Endothelial cell of umbilical vein (primary cell): Measurements from ENCODE around the gene KSR1. TPM values are rescaled to one million over a fixed set of nuclear protein-coding genes. Genes with fewer than 3 reads are reported as not detected.

Experiments
- BruUV-seq: library from RNA; stranded (reverse); fragments of 400-500 nt; replicated peaks from 2 replicates; lab custom pipeline; 2021; lab: Mats Ljungman, UMichigan
- CTCF ChIA-PET: fragments of 300-600, 350-600 bp; sonication (Branson Sonifier 250); formaldehyde crosslinking; loops from one replicate; lab custom pipeline; 2021; ENCODE audit warnings: antibody characterized with exemption, inconsistent platforms; lab: Charles Lee
- POLR2A ChIA-PET: fragments of 300-600, 350-600 bp; sonication (Branson Sonifier 250); formaldehyde crosslinking; loops from one replicate; lab custom pipeline; 2021; ENCODE audit warnings: antibody characterized with exemption, inconsistent platforms; lab: Charles Lee
- DNase-seq: peaks from one replicate; pipeline ENCODE4 v3.0.0-alpha.2; 2011; ENCODE audit warnings: low read depth, low spot score
- FAIRE-seq: peaks from 2 replicates; lab custom pipeline; 2011; peaks lifted over from hg19 to GRCh38; lab: Jason Lieb, UNC
- H2AFZ ChIP-seq: 2 replicates; pipeline ENCODE4 v1.6.0; 2012; ENCODE audit warnings: low read depth, low read length, control low read depth, inconsistent platforms
- H3K27ac ChIP-seq: 2 replicates; pipeline ENCODE4 v1.5.1; 2011; ENCODE audit warnings: low read depth, mild to moderate bottlenecking, control low read depth, low read length, moderate library complexity; ENCODE audit not compliant: insufficient read depth
- H3K27me3 ChIP-seq, 2 experiments: 2 replicates each; pipeline versions ENCODE4 v1.6.0 to v1.6.1; 2011; ENCODE audit warnings: low read length in 2 of 2, mixed read lengths in 1 of 2; ENCODE audit not compliant: control insufficient read depth in 2 of 2, insufficient read depth in 2 of 2
- H3K36me3 ChIP-seq, 2 experiments: 2 replicates in 1 of 2; 3 replicates in 1 of 2; pipeline ENCODE4 v1.5.1; 2011; ENCODE audit warnings: low read length in 2 of 2, mild to moderate bottlenecking in 1 of 2, moderate library complexity in 1 of 2; ENCODE audit not compliant: control insufficient read depth in 2 of 2, insufficient read depth in 2 of 2; ENCODE audit errors: extremely low read depth in 1 of 2
- H3K4me1 ChIP-seq: 3 replicates; pipeline ENCODE4 v1.5.1; 2011; ENCODE audit warnings: mild to moderate bottlenecking, low read length; ENCODE audit not compliant: control insufficient read depth, insufficient read depth; ENCODE audit errors: extremely low read depth
- H3K4me2 ChIP-seq: 2 replicates; pipeline ENCODE4 v1.6.1; 2011; ENCODE audit warnings: low read length, control low read depth, mixed read lengths; ENCODE audit not compliant: insufficient read depth
- H3K4me3 ChIP-seq, 3 experiments: fragments of 200-600 bp in 1 of 3; sonication (generic), shearing (Covaris generic) in 1 of 3; replicated peaks in 1 of 3; 2 replicates each; pipeline ENCODE4 v1.5.1; 2011 to 2016; ENCODE audit warnings: control low read depth in 3 of 3, low read length in 3 of 3, mild to moderate bottlenecking in 2 of 3, inconsistent platforms in 1 of 3, low read depth in 1 of 3, moderate library complexity in 1 of 3; ENCODE audit not compliant: insufficient read depth in 1 of 3
- H3K79me2 ChIP-seq: 2 replicates; pipeline ENCODE4 v1.6.0; 2012; ENCODE audit warnings: low read length, inconsistent platforms; ENCODE audit not compliant: control insufficient read depth, insufficient read depth
- H3K9ac ChIP-seq: replicated peaks from 2 replicates; pipeline ENCODE3; 2011; ENCODE audit warnings: low read length, control low read depth; ENCODE audit not compliant: insufficient read depth; ENCODE audit errors: extremely low read depth
- H3K9me1 ChIP-seq: replicated peaks from 3 replicates; pipeline ENCODE4 v1.6.0; 2011; ENCODE audit warnings: mild to moderate bottlenecking, low read length; ENCODE audit not compliant: control insufficient read depth, insufficient read depth; ENCODE audit errors: extremely low read depth
- H3K9me3 ChIP-seq: replicated peaks from 2 replicates; pipeline ENCODE4 v1.5.1; 2012; ENCODE audit warnings: low read length, inconsistent platforms; ENCODE audit not compliant: control insufficient read depth, insufficient read depth
- H4K20me1 ChIP-seq: replicated peaks from 2 replicates; pipeline ENCODE3; 2011; ENCODE audit warnings: mild to moderate bottlenecking, low read length; ENCODE audit not compliant: control insufficient read depth, insufficient read depth; ENCODE audit errors: extremely low read depth
- CTCF ChIP-seq, 2 donors: IDR thresholded peaks; 1 replicate in 1 of 2; 2 replicates in 1 of 2; pipeline ENCODE4 v1.5.1; 2011; ENCODE audit warnings: low read length in 2 of 2, mild to moderate bottlenecking in 2 of 2, moderate library complexity in 2 of 2, control low read depth in 1 of 2, inconsistent platforms in 1 of 2, low read depth in 1 of 2; ENCODE audit not compliant: insufficient read depth in 1 of 2; ENCODE audit errors: extremely low read depth in 1 of 2
- FOS ChIP-seq: IDR thresholded peaks from 2 replicates; pipeline ENCODE4 v1.6.1; 2011; ENCODE audit warnings: mild to moderate bottlenecking, low read length, moderate library complexity, borderline replicate concordance; ENCODE audit not compliant: insufficient read depth
- GATA2 ChIP-seq: IDR thresholded peaks from 2 replicates; pipeline ENCODE4 v1.7.0; 2011; ENCODE audit warnings: low read depth, mild to moderate bottlenecking, moderate library complexity, mixed read lengths, low read length; ENCODE audit not compliant: insufficient read length, insufficient read depth
- JUN ChIP-seq: IDR thresholded peaks from 2 replicates; pipeline ENCODE4 v1.6.1; 2011; ENCODE audit warnings: borderline replicate concordance, low read depth; ENCODE audit not compliant: insufficient read length, insufficient read depth
- dilution Hi-C: fragments of 300-500 bp; cut with MboI; formaldehyde crosslinking; loops from one replicate; pipeline ENCODE4 v1.15.0; 2019; ENCODE audit warnings: low sequenced_read_pairs; ENCODE audit not compliant: extremely low pct_ligation_motif_present
- intact Hi-C: fragments of 100-400 bp; cut with micrococcal nuclease; formaldehyde crosslinking; loops from one replicate; pipeline ENCODE4 v1.10.0; 2022
- polyA plus RNA-seq, 4 experiments: library from polyadenylated mRNA; depleted of rRNA in 3 of 4; stranded (reverse) in 3 of 4; unstranded in 1 of 4; fragments of >200 nt; gene quantifications; 2 replicates each; pipeline versions ENCODE4 v1.2.1 to v1.2.3, GENCODE V29; 2011 to 2012; ENCODE audit warnings: missing spikeins in 1 of 4
- total RNA-seq: library from RNA; stranded (reverse); gene quantifications from 2 replicates; pipeline ENCODE4 v1.2.3, GENCODE V29; 2021

KSR1 gene
- total and polyA plus RNA-seq, 2 donors (not counting 3 experiments of a cell fraction or from before 2014, with no cell fraction given): 35.4 to 80.2 TPM

DNA sequence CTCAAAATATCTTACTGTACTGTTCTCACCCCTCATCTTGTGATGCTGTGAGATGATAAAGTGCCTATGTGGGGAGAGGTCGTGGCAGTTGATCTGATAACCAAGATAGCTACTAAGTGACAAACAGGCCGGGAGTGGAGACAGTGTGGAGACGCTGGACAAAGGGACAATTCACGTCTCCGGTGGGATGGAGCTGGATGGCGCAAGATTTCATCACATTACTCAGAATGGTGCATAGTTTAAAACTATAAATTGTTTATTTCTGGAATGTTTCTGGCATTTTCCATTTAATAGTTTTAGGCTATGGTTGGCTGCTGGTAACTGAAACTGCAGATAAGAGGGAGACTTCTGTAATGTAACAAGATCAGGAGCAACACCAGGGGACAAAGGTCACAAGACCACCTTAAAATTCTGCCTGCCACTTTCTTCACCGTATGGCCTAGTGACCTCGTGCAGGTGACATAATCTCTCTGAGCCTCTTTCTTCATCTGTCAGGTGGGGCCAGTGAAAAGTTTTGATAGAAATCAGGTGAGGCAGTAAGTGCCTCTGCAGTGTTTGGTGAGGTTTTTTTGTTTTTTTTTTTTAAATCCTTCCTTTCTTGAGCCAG, 120.3 kb downstream of the KSR1 start:
- H3K4me1 ChIP-seq: peaks cover 17% of the 10 kb centered on the region

DNA sequence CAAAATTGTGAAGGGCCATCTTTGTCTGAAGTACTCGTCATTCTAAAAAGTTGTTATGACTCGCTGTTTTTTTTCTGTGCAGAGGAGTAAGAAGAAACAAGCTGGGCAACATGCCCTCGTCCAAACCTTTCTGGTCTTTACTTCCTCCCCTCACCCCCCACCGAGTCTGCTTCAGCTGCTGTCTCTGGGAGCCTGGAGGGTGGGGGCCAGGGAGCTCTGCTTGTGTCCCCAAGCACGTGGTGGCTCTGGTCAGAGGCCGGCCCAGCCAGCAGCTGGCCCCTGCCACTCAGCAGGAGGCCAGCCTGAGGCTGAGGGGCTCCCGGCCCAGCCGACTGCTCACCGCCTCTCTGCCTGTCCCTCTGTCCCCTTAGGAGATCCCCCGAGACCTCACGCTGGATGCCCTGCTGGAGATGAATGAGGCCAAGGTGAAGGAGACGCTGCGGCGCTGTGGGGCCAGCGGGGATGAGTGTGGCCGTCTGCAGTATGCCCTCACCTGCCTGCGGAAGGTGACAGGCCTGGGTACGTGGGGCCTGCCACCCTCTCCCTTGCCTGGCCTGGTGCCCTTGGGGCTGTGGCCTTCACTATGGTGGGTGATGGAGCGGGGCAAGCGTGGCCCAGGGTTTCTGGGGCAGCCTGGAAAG, 121.0 kb downstream of the KSR1 start:
- Histone ChIP-seq H4K20me1 (no peaks in the 10 kb centered on the region), H2AFZ (no peak overlapping the region), H3K79me2 (peaks cover 37% of the 10 kb centered on the region), H3K4me1 (peaks cover 17% of the 10 kb centered on the region), H3K27me3 (no peaks in the 10 kb centered on the region), H3K4me2 (no peak overlapping the region), H3K9me3 (no peaks in the 10 kb centered on the region), H3K4me3 (no peak overlapping the region), H3K9me1 (no peaks in the 10 kb centered on the region), H3K27ac (peak overlapping the region; percentile 18), H3K36me3 (no peaks in the 10 kb centered on the region), H3K9ac (no peak overlapping the region)
- ChIA-PET POLR2A (interaction anchor here (1.3 kb wide), 1 partner anchor 17 kb away, joined by 4 read pairs; no protein-coding TSS in a partner anchor), CTCF (interaction anchor here (0.8 to 3.4 kb wide), 5 partner anchors 11 to 122 kb away, joined by 3 to 18 read pairs (median 8); partner anchors contain the start of gene KSR1)
- dilution Hi-C loops: no loop called here
- intact Hi-C loops: no loop called here
- DNase-seq (peak; percentile 35), FAIRE-seq (peak; percentile 24)
- BruUV-seq: no TSS peak
- TF ChIP-seq GATA2 (no peak), CTCF (IDR thresholded peaks at IDR 0.05; ENCODE audit: extremely low read depth in 1 of 2, insufficient read depth in 1 of 2, low read depth in 1 of 2, low read length in 2 of 2) (no peak), FOS (peak; percentile 26)

More for the DNA sequence above, 120.3 kb downstream of the KSR1 start:
- BruUV-seq: no TSS peak
- DNase-seq (no peak), FAIRE-seq (no peak)
- intact Hi-C loops: no loop called here
- Histone ChIP-seq H3K79me2 (peaks cover 39% of the 10 kb centered on the region), H3K4me3 (no peak overlapping the region), H3K9ac (peak overlapping the region; percentile 2), H4K20me1 (no peaks in the 10 kb centered on the region), H3K9me1 (no peaks in the 10 kb centered on the region), H3K9me3 (no peaks in the 10 kb centered on the region), H2AFZ (no peak overlapping the region), H3K36me3 (no peaks in the 10 kb centered on the region), H3K27ac (peak overlapping the region; percentile 18), H3K4me2 (no peak overlapping the region), H3K27me3 (no peaks in the 10 kb centered on the region)
- ChIA-PET CTCF (interaction anchor here (0.8 to 3.4 kb wide), 5 partner anchors 10 to 192 kb away, joined by 3 to 18 read pairs (median 3); no protein-coding TSS in a partner anchor), POLR2A (interaction anchor here (1.3 kb wide), 1 partner anchor 17 kb away, joined by 4 read pairs; no protein-coding TSS in a partner anchor)
- TF ChIP-seq JUN: no peak
- TF ChIP-seq GATA2: peak; percentile 39
- dilution Hi-C loops: no loop called here
